A673 (cell line): ENCODE data around the gene DIAPH1. TPM values are rescaled to one million over a fixed set of nuclear protein-coding genes. Genes with fewer than 3 reads are reported as not detected.

Experiments used
- BruUV-seq: library from RNA; stranded (reverse); fragments of 400-500 nt; replicated peaks from 2 replicates; lab custom pipeline; 2021; lab: Mats Ljungman, UMichigan
- CTCF ChIA-PET: fragments of 300-600 bp; sonication (Branson Sonifier 250); formaldehyde crosslinking; loops from one replicate; lab custom pipeline; 2022; ENCODE audit warnings: antibody characterized with exemption; lab: Charles Lee
- POLR2A ChIA-PET: fragments of 300-600 bp; sonication (Branson Sonifier 250); formaldehyde crosslinking; loops from one replicate; lab custom pipeline; 2022; ENCODE audit warnings: antibody characterized with exemption; ENCODE audit not compliant: low non-redundant PET; lab: Charles Lee
- DNase-seq: peaks from one replicate; pipeline ENCODE4 v3.0.0-alpha.2; 2015; ENCODE audit warnings: low spot score
- H3K27ac ChIP-seq: fragments of 200-600 bp; sonication (generic); 2 replicates; pipeline ENCODE4 v1.5.1; 2016; ENCODE audit warnings: mixed run types, low read depth, mild to moderate bottlenecking, mixed read lengths, antibody characterized with exemption, low read length; ENCODE audit not compliant: poor library complexity, severe bottlenecking
- H3K27me3 ChIP-seq: fragments of 200-600 bp; sonication (generic); replicated peaks from 2 replicates; pipeline ENCODE4 v1.6.1; 2017; ENCODE audit warnings: mixed run types, low read depth, mild to moderate bottlenecking, mixed read lengths, antibody characterized with exemption, low read length; ENCODE audit not compliant: insufficient read depth, poor library complexity
- H3K36me3 ChIP-seq: fragments of 200-600 bp; sonication (generic); 2 replicates; pipeline ENCODE4 v1.6.1; 2016; ENCODE audit warnings: mixed run types, mild to moderate bottlenecking, mixed read lengths, antibody characterized with exemption, low read length; ENCODE audit not compliant: insufficient read depth, poor library complexity, severe bottlenecking
- H3K4me1 ChIP-seq: fragments of 200-600 bp; sonication (generic); 2 replicates; pipeline ENCODE4 v1.6.1; 2017; ENCODE audit warnings: mixed run types, mild to moderate bottlenecking, mixed read lengths, antibody characterized with exemption, low read length; ENCODE audit not compliant: insufficient read depth, poor library complexity, severe bottlenecking
- H3K4me3 ChIP-seq: fragments of 200-600 bp; sonication (generic); 2 replicates; pipeline ENCODE4 v1.5.1; 2016; ENCODE audit warnings: low read depth, mixed run types, mild to moderate bottlenecking, mixed read lengths, low read length; ENCODE audit not compliant: poor library complexity, severe bottlenecking
- H3K9me3 ChIP-seq: fragments of 200-600 bp; sonication (generic); 2 replicates; pipeline ENCODE4 v1.6.1; 2016; ENCODE audit warnings: mixed run types, low read depth, mild to moderate bottlenecking, mixed read lengths, antibody characterized with exemption, low read length; ENCODE audit not compliant: poor library complexity, severe bottlenecking
- EZH2 ChIP-seq: fragments of 200-600 bp; sonication (generic); IDR thresholded peaks from 2 replicates; pipeline ENCODE4 v1.6.1; 2017; ENCODE audit warnings: borderline replicate concordance, low read depth, mild to moderate bottlenecking, mixed read lengths, antibody characterized with exemption, low read length; ENCODE audit not compliant: poor library complexity, severe bottlenecking
- intact Hi-C: fragments of 100-400 bp; cut with micrococcal nuclease; formaldehyde crosslinking; loops from one replicate; pipeline ENCODE4 v1.10.0; 2022; ENCODE audit not compliant: unreplicated experiment
- total RNA-seq: library from RNA; stranded (reverse); gene quantifications from 2 replicates; pipeline ENCODE4 v1.2.3, GENCODE V29; 2021
- TF ChIP-seq, protein P1 (sequence below): fragments of 300-800, 200-600 bp; sonication (generic); conservative IDR thresholded peaks from 2 replicates; pipeline ENCODE4 v1.5.1; 2017; ENCODE audit warnings: low read depth, mild to moderate bottlenecking, antibody characterized with exemption, low read length, moderate library complexity, mixed read lengths

The DIAPH1 gene
- total RNA-seq, 1 experiment from 2014 or later: 109 TPM

DNA sequence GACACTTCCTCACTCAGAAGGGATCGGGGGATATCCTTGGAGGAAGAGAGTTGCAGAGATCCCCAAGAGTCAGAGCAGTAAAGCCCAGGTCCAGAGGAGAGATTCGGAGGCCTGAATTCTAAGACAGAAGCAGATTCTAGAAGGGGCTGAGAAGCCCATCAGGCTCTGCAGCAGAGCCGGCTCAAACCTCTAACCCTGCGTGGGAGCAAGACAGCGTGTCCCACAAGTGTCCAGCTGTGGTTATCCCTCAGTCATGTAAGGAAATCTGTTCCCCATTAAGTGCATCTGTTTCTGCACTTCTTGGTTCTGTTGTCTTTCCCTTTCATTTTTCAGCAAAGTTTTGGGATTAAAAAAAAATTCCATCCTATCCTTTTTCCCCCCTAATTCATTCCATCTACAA, 4.8 kb upstream of the DIAPH1 start:
- POLR2A ChIA-PET: no interaction called here
- Histone ChIP-seq H3K27me3 (no peaks in the 10 kb centered on the region), H3K4me1 (peaks cover 4% of the 10 kb centered on the region), H3K4me3 (no peak overlapping the region), H3K27ac (no peak overlapping the region), H3K9me3 (no peaks in the 10 kb centered on the region), H3K36me3 (peaks cover 65% of the 10 kb centered on the region)
- no TSS peak for BruUV-seq
- CTCF ChIA-PET: no interaction called here
- no peak for DNase-seq
- intact Hi-C loops: no loop called here
- TF ChIP-seq, protein P1, sequence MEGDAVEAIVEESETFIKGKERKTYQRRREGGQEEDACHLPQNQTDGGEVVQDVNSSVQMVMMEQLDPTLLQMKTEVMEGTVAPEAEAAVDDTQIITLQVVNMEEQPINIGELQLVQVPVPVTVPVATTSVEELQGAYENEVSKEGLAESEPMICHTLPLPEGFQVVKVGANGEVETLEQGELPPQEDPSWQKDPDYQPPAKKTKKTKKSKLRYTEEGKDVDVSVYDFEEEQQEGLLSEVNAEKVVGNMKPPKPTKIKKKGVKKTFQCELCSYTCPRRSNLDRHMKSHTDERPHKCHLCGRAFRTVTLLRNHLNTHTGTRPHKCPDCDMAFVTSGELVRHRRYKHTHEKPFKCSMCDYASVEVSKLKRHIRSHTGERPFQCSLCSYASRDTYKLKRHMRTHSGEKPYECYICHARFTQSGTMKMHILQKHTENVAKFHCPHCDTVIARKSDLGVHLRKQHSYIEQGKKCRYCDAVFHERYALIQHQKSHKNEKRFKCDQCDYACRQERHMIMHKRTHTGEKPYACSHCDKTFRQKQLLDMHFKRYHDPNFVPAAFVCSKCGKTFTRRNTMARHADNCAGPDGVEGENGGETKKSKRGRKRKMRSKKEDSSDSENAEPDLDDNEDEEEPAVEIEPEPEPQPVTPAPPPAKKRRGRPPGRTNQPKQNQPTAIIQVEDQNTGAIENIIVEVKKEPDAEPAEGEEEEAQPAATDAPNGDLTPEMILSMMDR: no peak
- TF ChIP-seq EZH2: no peak

DNA sequence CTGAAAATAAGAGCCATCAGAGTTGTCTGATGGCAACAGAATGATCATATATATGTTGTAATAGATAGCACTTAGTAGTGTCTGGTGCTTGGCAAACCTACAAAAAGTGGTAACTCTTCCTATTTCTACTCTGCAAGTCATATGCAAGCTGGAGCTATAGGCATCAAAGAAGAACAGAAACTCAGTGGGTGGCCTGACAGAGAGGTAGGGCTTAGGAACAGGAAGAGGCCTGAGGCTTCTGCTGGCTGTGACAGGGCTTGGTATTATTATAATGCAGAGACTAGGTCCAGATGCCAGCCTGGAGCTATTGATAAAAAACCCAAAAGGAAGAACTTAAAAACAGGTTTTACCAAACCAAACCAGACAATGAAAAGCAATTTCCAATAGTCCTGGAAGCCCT, 4.4 kb upstream of the DIAPH1 start:
- H3K36me3 ChIP-seq: peaks cover 61% of the 10 kb centered on the region
- no peak for DNase-seq
- no peak overlapping the region for H3K4me3 ChIP-seq
- H3K27ac ChIP-seq: no peak overlapping the region
- H3K4me1 ChIP-seq: peaks cover 4% of the 10 kb centered on the region
- ChIA-PET CTCF (interaction anchor here (0.5 kb wide), 1 partner anchor 31 kb away, joined by 3 read pairs; no protein-coding TSS in a partner anchor), POLR2A (no interaction called here)
- intact Hi-C loops: no loop called here
- no peaks in the 10 kb centered on the region for H3K9me3 ChIP-seq
- no TSS peak for BruUV-seq
- H3K27me3 ChIP-seq: no peaks in the 10 kb centered on the region
- TF ChIP-seq, protein P1: no peak
- TF ChIP-seq EZH2: no peak

DNA sequence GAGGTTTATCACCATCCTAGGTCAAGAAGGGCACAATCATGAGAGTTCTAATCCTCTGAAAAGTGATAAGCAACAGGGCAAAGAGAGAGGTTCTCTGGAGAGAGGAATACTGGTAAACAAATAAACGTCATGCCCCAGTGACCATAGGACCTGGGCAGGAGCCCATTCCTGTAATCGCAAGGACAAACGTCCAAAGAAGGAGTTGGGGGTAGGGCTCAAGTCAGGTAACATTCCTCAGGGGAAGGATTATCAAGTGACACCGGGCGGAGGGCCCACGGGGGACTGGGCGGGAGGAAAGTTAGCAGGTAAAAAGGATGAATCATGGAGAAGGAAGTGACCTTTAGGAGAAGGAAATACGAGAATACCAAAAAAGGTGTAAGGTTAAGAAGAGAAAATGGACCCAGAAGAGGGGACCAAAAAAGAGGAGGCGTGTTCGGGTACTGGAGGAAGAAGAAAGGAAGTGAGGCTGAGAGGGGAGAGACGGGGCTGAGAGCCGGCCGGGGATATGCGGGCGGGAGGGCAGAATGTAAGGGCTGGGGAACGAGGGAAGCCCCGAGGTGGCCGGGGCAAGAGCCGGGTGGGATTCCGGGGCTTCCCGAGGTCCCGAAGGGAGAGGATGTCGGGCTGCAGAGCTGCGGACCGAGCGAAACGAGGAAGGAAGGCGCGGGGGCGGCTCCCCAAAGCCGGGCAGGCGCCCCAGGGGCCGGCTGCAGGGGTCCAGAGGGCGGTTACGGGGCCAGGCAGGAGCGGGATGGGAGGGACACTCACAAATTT, 583 bp downstream of the DIAPH1 start:
- Histone ChIP-seq H3K4me1 (peaks cover 33% of the 10 kb centered on the region), H3K4me3 (peak overlapping the region; percentile 92), H3K27ac (peak overlapping the region; percentile 90), H3K9me3 (no peaks in the 10 kb centered on the region), H3K36me3 (peaks cover 28% of the 10 kb centered on the region), H3K27me3 (no peaks in the 10 kb centered on the region)
- DNase-seq: peak; percentile 53
- POLR2A ChIA-PET: interaction anchor here (1.2 kb wide), 1 partner anchor 26 kb away, joined by 3 read pairs; no protein-coding TSS in a partner anchor
- intact Hi-C loops: no loop called here
- TF ChIP-seq EZH2: no peak
- TF ChIP-seq, protein P1: no peak
- BruUV-seq: no TSS peak
- CTCF ChIA-PET: interaction anchor here (0.5 to 1.9 kb wide), 9 partner anchors 20 to 436 kb away, joined by 3 to 50 read pairs (median 3); partner anchors contain the start of gene PCDHB16
